Progenitor cell of endocrine pancreas (in vitro differentiated cells): ENCODE measurements around the gene STON1. TPM values are rescaled to one million over a fixed set of nuclear protein-coding genes. Genes with fewer than 3 reads are reported as not detected.

Experiments used
- DNase-seq: peaks from one replicate; pipeline ENCODE4 v3.0.0; 2021; ENCODE audit warnings: low spot score; ENCODE audit not compliant: unreplicated experiment
- H3K27ac Mint-ChIP-seq: 2 replicates; pipeline ENCODE4 v1.8.0; 2021; ENCODE audit warnings: mild to moderate bottlenecking, moderate library complexity, mixed read lengths
- H3K27me3 Mint-ChIP-seq: 2 replicates; pipeline ENCODE4 v1.8.0; 2021; ENCODE audit warnings: mixed read lengths
- H3K36me3 Mint-ChIP-seq: 2 replicates; pipeline ENCODE4 v1.8.0; 2022; ENCODE audit warnings: mixed read lengths; ENCODE audit not compliant: insufficient read depth
- H3K4me1 Mint-ChIP-seq: 2 replicates; pipeline ENCODE4 v1.8.0; 2021; ENCODE audit warnings: low read depth, mixed read lengths
- H3K4me3 Mint-ChIP-seq: 2 replicates; pipeline ENCODE4 v1.8.0; 2021; ENCODE audit warnings: low read depth, mild to moderate bottlenecking, moderate library complexity, mixed read lengths
- H3K9me3 Mint-ChIP-seq: 2 replicates; pipeline ENCODE4 v1.8.0; 2021; ENCODE audit warnings: low read depth, mixed read lengths
- CTCF ChIP-seq: fragments of 200-600 bp; sonication (generic); IDR thresholded peaks from one replicate; pipeline ENCODE4 v1.5.0; 2021; ENCODE audit warnings: antibody characterized with exemption, mild to moderate bottlenecking; ENCODE audit not compliant: unreplicated experiment
- total RNA-seq: library from RNA; stranded (reverse); gene quantifications from 2 replicates; pipeline ENCODE4 v1.2.1, GENCODE V29; 2021

STON1 gene
- total RNA-seq, 1 donor from 2014 or later = 8.6 TPM

GRCh38 chr2:48584551-48584950 lies 54.6 kb downstream of the STON1 start:
- H3K4me1 Mint-ChIP-seq = peaks cover 10% of the 10 kb centered on the region
- no peak for TF ChIP-seq CTCF
- H3K36me3 Mint-ChIP-seq = peaks cover 17% of the 10 kb centered on the region
- DNase-seq = no peak
- H3K27me3 Mint-ChIP-seq = no peaks in the 10 kb centered on the region
- H3K4me3 Mint-ChIP-seq = no peak overlapping the region
- peaks cover 3% of the 10 kb centered on the region for H3K9me3 Mint-ChIP-seq
- H3K27ac Mint-ChIP-seq = no peak overlapping the region

- Mint-ChIP-seq H3K27ac (no peak overlapping the region), H3K4me1 (peaks cover 10% of the 10 kb centered on the region), H3K27me3 (no peaks in the 10 kb centered on the region), H3K9me3 (peaks cover 2% of the 10 kb centered on the region), H3K36me3 (peaks cover 11% of the 10 kb centered on the region), H3K4me3 (no peak overlapping the region)
- DNase-seq = no peak
- no peak for TF ChIP-seq CTCF
These were observed 56.5 kb downstream of the STON1 start for GRCh38 chr2:48586433-48586832.

GRCh38 chr2:48587560-48587959 lies 57.6 kb downstream of the STON1 start:
- Mint-ChIP-seq H3K9me3 (no peaks in the 10 kb centered on the region), H3K27me3 (no peaks in the 10 kb centered on the region), H3K4me3 (no peak overlapping the region), H3K27ac (peak overlapping the region; percentile 72), H3K36me3 (peaks cover 5% of the 10 kb centered on the region), H3K4me1 (peaks cover 10% of the 10 kb centered on the region)
- DNase-seq = no peak
- TF ChIP-seq CTCF = no peak

- peaks cover 10% of the 10 kb centered on the region for H3K4me1 Mint-ChIP-seq
- no peak for DNase-seq
- no peaks in the 10 kb centered on the region for H3K27me3 Mint-ChIP-seq
- peak overlapping the region; percentile 72 for H3K27ac Mint-ChIP-seq
- H3K4me3 Mint-ChIP-seq = no peak overlapping the region
- H3K36me3 Mint-ChIP-seq = peaks cover 5% of the 10 kb centered on the region
- TF ChIP-seq CTCF = no peak
- H3K9me3 Mint-ChIP-seq = no peaks in the 10 kb centered on the region
These were observed 58.0 kb downstream of the STON1 start for GRCh38 chr2:48587961-48588360.

GRCh38 chr2:48588745-48589144 lies 58.8 kb downstream of the STON1 start:
- Mint-ChIP-seq H3K27ac (no peak overlapping the region), H3K36me3 (peaks cover 5% of the 10 kb centered on the region), H3K27me3 (no peaks in the 10 kb centered on the region), H3K4me3 (no peak overlapping the region), H3K9me3 (no peaks in the 10 kb centered on the region), H3K4me1 (peaks cover 10% of the 10 kb centered on the region)
- no peak for DNase-seq
- no peak for TF ChIP-seq CTCF
